Astrocyte of the cerebellum (primary cell): ENCODE data around the gene DNAJC16.

Source experiments
- DNase-seq: peaks from one replicate; pipeline ENCODE4 v3.0.0-alpha.2; 2011; ENCODE audit warnings: low read depth
- H3K4me3 ChIP-seq: 2 replicates; pipeline ENCODE4 v1.5.1; 2011; ENCODE audit warnings: mild to moderate bottlenecking, low read depth, low read length, moderate library complexity
- CTCF ChIP-seq: IDR thresholded peaks from 2 replicates; pipeline ENCODE4 v1.5.1; 2012; ENCODE audit warnings: low read length, low read depth, moderate library complexity, mild to moderate bottlenecking; ENCODE audit errors: missing control alignments
- in situ Hi-C: cut with HindIII; loops from 2 replicates; pipeline ENCODE4 v1.10.0; 2017; ENCODE audit warnings: low sequenced_read_pairs

DNAJC16 gene

DNA sequence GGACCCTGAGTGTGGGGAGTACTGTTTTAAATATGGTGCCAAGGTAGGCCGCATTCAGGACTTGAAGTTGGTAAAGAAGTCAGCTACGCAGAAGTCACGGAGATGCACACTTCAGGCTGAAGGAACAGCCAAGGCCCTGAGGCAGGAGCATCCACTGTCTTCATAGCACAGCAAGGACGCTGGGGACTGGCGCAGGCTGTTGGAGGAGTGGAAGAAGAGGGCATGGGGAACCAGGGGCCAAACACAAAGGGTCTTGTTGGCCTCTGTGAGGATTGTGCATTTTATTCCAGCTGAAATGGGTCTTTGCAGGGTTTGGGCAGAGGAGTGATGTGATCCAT lies 16.6 kb downstream of the DNAJC16 start:
- in situ Hi-C loops: no loop called here
- TF ChIP-seq CTCF: no peak
- no peak for DNase-seq
- no peak overlapping the region for H3K4me3 ChIP-seq

DNA sequence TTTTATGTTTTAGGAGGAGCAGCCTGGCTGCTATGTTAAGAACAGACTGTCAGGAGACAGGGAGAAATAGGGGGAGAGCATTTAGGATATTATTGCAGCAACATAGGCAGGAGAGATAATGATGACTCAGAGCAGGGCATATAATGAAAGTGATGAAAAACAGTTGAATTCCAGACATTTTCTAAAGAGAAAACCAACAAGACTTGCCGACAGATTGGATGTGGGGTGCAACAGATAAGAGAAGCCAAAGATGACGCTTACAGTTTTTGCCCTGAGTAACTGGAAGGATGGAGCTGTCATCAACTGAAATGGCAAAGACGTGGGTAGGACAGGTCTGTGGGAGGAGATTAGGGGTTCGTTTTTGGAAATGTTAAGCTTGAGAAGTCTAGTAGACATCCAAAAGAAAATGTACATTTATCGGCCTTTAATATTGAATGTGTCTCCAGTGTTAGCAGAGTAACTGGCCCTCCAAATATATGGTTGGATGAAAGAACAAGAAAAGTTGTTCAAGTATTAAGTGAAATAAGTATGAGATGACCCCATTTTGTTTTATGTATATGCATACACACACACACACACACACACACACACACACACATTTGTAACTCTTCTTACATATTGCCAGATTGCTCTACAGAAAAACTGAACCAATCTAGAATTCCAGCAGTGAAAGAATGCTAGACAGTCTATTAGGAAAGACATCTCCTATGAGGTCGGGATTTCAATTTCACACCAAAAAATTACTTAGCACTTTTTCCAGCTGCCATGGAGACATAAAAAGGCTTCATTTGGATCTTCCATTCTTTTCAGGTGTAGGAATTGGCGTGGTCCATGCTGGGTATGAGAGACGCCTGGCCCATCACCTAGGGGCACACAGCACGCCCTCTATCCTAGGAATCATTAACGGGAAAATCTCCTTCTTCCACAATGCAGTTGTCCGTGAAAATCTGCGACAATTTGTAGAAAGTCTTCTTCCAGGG lies 17.2 kb downstream of the DNAJC16 start:
- in situ Hi-C loops: no loop called here
- no peak for TF ChIP-seq CTCF
- DNase-seq: no peak
- H3K4me3 ChIP-seq: no peak overlapping the region

GRCh38 chr1:15546641-15547040 lies 20.0 kb downstream of the DNAJC16 start:
- DNase-seq: no peak
- TF ChIP-seq CTCF: no peak
- in situ Hi-C loops: no loop called here
- H3K4me3 ChIP-seq: no peak overlapping the region

- TF ChIP-seq CTCF: no peak
- in situ Hi-C loops: no loop called here
- H3K4me3 ChIP-seq: no peak overlapping the region
- DNase-seq: no peak
Measured at GRCh38 chr1:15550573-15550972, 23.9 kb downstream of the DNAJC16 start.

DNA sequence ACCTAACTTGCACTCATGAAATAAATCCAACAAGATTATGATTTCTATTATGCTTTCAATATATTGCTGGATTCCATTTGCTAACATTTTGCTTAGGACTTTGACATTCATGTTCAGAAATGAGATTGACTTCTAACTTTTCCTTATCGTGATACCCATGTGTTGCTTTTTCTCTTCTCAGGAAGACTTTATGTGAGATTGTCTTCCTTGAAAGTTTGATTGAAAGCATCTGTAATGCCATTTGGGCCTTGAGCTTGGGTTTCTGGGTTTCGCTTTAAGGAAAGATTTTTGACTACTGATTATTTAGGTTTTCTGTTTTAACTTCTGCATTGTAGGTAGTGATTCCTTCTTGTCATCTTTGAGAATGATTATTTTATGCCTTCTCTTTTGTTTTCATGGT lies 30.4 kb downstream of the DNAJC16 start:
- in situ Hi-C loops: no loop called here
- no peak for DNase-seq
- no peak overlapping the region for H3K4me3 ChIP-seq
- no peak for TF ChIP-seq CTCF

DNA sequence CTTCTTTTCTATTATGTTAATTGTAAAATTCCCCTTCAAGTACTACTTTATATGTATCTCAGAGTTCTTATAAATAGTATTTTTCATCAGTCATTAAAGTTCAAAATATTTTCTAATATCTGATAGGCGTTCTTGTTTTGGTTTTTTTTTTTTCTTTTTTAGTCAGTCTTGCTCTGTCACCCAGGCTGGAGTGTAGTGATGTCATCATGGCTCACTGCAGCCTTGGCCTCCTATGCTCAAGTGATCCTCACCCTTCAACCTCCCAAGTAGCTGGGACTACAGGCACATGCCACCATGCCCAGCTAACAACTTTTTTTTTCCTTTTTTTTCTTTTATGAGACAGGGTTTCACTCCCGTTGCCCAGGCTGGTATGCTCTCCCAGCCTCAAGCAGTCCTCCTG lies 30.9 kb downstream of the DNAJC16 start:
- in situ Hi-C loops: no loop called here
- DNase-seq: no peak
- H3K4me3 ChIP-seq: no peak overlapping the region
- no peak for TF ChIP-seq CTCF
